GM10266 (cell line): ENCODE data around the gene TELO2.

Experiments
- DNase-seq: peaks from one replicate; pipeline ENCODE4 v3.0.0; 2012; ENCODE audit errors: extremely low spot score
- TF ChIP-seq, protein P1 (sequence below): IDR thresholded peaks from 2 replicates; pipeline ENCODE4 v1.5.1; 2012; ENCODE audit warnings: mild to moderate bottlenecking, low read depth; ENCODE audit not compliant: control insufficient read depth, insufficient read depth; ENCODE audit errors: missing control alignments

The TELO2 gene

DNA sequence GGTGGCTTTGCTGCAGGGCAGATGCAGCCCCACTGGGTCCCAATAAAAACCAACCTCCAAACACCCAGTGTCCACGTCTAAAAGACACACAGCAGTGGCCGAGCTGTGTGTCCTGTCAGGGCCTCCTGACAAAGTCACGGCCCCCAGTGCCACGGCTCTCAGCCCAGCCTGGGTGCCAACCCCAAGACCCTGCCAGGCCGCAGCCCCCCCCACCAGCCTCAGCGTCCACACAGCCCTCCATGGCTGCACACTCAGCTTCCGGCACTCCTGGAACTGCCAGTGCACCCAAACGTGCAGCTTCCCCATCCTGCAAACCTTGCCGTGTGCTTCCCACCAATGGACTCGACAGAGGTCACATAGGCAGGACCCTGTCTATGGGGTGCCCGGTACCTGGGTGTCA is 45.2 kb upstream of the TELO2 start:
- no peak for DNase-seq
- TF ChIP-seq, protein P1, sequence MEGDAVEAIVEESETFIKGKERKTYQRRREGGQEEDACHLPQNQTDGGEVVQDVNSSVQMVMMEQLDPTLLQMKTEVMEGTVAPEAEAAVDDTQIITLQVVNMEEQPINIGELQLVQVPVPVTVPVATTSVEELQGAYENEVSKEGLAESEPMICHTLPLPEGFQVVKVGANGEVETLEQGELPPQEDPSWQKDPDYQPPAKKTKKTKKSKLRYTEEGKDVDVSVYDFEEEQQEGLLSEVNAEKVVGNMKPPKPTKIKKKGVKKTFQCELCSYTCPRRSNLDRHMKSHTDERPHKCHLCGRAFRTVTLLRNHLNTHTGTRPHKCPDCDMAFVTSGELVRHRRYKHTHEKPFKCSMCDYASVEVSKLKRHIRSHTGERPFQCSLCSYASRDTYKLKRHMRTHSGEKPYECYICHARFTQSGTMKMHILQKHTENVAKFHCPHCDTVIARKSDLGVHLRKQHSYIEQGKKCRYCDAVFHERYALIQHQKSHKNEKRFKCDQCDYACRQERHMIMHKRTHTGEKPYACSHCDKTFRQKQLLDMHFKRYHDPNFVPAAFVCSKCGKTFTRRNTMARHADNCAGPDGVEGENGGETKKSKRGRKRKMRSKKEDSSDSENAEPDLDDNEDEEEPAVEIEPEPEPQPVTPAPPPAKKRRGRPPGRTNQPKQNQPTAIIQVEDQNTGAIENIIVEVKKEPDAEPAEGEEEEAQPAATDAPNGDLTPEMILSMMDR: no peak

DNA sequence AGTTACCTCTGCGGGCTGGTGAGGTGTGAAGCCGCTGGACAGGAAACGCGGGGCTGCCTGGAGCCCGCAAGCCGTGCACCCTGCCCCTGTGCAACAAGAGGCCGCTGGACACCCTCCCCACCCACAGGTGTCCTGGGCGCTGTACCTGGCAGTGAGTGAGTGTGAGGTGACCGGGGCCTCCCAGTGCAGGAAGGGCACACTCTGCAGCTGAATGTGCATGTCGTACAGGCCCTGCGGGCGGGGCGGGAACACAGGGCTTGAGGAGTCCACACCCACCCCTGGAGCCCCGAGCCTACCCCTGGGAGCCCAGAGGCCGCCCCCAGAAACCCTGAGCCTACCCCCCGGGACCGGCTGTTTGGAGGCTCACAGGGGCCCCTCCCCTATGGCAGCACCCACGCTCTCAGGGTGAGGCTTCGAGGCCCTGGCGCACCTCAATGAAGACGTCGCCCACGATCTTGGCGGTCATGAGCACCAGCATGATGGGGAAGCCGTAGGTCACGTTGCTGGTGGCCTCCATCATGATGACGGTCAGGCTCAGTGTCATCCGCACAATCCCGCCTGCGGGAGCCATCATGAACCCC is 44.5 kb upstream of the TELO2 start:
- TF ChIP-seq, protein P1: no peak
- no peak for DNase-seq

DNA sequence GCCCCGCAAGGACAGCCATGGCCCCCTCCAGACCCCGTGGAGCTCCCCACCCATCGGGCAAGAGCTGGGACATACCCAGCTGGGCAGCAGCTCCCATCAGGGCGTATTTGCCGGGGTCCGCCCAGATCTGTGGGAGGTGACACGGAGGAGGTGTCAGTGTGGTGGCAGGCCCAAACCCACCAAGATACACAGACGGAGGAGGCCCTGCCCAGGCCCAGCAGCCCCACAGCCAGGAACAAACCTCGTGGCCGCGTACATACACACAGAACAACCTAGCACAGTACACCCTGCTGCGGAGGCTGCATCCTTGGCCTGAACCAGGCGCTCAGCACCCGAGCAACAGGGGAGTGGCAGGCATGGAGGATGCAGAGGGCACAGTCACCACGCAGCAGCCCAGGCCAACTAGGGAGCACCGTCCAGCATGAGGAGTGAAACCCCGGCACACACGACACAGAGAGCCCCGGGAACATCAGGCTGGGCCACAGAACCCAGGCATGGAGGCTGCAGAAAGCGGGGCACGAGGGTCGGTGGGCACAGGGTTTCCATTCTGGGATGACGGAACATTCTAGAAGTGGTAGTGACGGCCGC is 43.9 kb upstream of the TELO2 start:
- DNase-seq: no peak
- TF ChIP-seq, protein P1: no peak

DNA sequence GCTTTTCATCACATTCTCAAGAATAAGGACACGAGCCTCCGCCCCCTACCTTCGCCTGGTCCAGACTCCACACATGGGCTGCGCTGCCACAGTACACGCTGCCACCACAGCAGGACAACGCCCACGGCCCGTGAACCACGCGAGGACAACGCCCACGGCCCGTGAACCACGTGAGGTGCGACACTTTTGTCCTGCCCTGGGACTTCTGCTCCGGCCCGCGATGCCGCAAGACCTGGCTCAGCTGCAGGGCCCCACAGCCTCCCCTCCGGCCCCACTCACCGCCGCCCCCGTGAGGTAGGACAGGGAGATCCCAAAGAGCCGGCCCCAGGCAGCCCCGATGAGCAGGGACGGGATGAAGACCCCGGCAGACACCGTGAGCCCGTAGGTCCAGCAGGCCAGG is 42.9 kb upstream of the TELO2 start:
- TF ChIP-seq, protein P1: peak; percentile 6
- DNase-seq: no peak

DNA sequence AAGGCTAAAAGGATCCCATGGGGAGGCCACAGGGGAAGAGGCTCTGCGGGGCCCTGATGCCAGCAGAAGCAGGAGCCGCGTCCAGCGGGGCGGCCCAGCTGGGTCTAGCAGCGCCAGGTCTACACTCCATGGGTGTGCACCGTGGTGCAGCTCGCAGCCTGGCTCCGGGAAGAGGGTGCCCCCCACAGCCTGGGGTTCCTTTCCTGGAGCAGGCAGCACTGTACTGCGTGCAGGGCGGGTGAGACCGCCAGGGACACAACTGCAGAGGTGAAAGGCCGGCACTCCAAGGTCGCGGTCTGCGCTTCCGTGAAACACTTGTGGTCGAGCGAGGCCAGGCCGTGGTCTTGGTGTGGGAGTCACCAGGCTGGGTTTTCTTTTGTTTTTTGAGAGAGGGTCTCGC is 42.3 kb upstream of the TELO2 start:
- no peak for DNase-seq
- TF ChIP-seq, protein P1: no peak

DNA sequence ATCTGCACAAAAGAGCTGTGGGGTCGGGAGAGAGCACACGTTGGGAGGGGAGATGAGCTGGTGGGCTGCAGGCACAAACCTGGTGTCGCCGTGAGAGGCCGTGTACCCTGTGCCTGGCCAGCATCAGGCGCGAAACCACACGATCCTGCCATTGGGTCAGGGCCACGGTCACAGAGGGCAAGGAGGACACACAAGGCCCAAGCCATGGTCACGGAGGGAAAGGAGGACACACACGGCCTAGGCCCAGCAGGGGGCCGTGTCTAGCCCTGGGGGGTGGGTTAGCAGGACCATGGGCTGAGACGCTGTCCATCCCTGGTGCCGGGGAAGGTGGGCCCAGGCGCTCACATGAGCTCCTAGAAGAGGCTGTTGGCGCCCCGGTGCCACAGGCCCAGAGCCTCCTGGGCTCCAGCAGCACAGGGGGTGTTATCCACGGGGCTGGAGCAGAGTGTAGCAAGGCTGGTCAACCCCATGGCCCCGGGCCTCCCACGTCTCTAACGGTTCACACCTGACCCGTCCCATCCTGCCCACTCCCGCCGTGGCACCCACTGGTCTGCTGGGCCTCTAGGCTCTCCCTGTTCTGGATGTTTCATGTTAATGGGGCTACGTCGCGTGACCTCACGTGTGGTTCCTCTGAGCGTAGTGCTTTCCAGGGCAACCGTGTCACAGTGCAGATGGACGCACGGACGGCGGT is 41.3 kb upstream of the TELO2 start:
- TF ChIP-seq, protein P1: no peak
- no peak for DNase-seq

DNA sequence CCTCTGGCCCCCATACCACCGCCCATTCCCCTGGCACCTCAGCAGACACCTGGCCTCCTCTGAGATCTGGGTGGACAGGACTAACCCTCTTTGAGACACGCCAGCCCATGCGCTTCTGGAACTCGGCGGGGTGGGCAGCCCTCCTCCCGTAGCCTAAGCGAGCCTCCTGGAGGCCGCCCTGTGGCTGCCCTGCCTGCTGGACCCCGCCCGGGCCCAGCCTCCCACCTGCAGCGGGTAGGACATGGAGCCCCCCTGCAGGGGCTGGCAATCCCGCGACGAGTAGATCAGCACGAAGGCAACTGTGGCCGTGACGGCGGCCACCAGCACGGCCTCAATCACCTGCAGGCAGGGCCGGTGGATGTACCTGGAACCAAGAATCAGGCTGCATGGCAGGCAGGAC is 40.6 kb upstream of the TELO2 start:
- TF ChIP-seq, protein P1: no peak
- no peak for DNase-seq
